CD14-positive monocyte (primary cell): ENCODE measurements around the gene ZFYVE28. TPM values are rescaled to one million over a fixed set of nuclear protein-coding genes. Genes with fewer than 3 reads are reported as not detected.

ENCODE experiments used
- DNase-seq, 3 donors: peaks; one replicate each; pipeline ENCODE4 v3.0.0-alpha.2; 2011 to 2022
- H2AFZ ChIP-seq: 2 replicates; pipeline ENCODE4 v1.6.0; 2012; ENCODE audit warnings: mild to moderate bottlenecking, low read depth, low read length, inconsistent platforms; ENCODE audit not compliant: insufficient read depth, poor library complexity, severe bottlenecking
- H3K27ac ChIP-seq, 2 donors: 1 replicate in 1 of 2; 2 replicates in 1 of 2; pipeline ENCODE4 v1.5.1; 2012 to 2013; ENCODE audit warnings: low read length in 2 of 2, control low read depth in 1 of 2, inconsistent platforms in 1 of 2, low read depth in 1 of 2, mild to moderate bottlenecking in 1 of 2
- H3K27me3 ChIP-seq, 2 donors: one replicate each; pipeline versions ENCODE4 v1.6.0 to v1.6.1; 2011 to 2013; ENCODE audit warnings: low read length in 2 of 2; ENCODE audit not compliant: control insufficient read depth in 2 of 2, insufficient read depth in 2 of 2
- H3K36me3 ChIP-seq, 2 donors: replicated peaks in 1 of 2; 1 replicate in 1 of 2; 2 replicates in 1 of 2; pipeline versions ENCODE4 v1.5.1 to v1.6.1; 2012 to 2013; ENCODE audit warnings: low read length in 2 of 2, control low read depth in 1 of 2, inconsistent platforms in 1 of 2, mild to moderate bottlenecking in 1 of 2; ENCODE audit not compliant: insufficient read depth in 2 of 2, control insufficient read depth in 1 of 2
- H3K4me1 ChIP-seq, 2 donors: 1 replicate in 1 of 2; 2 replicates in 1 of 2; pipeline versions ENCODE4 v1.5.1 to v1.6.1; 2012 to 2013; ENCODE audit warnings: low read length in 2 of 2, control low read depth in 1 of 2, inconsistent platforms in 1 of 2, mild to moderate bottlenecking in 1 of 2, moderate library complexity in 1 of 2; ENCODE audit not compliant: insufficient read depth in 2 of 2, control insufficient read depth in 1 of 2
- H3K4me2 ChIP-seq: replicated peaks from 2 replicates; pipeline ENCODE3; 2012; ENCODE audit warnings: low read length, moderate library complexity, mild to moderate bottlenecking; ENCODE audit not compliant: poor library complexity, severe bottlenecking; ENCODE audit errors: extremely low read depth
- H3K4me3 ChIP-seq, 3 experiments: fragments of 200-600 bp in 1 of 3; sonication (generic) in 1 of 3; replicated peaks in 1 of 3; 1 replicate in 2 of 3; 2 replicates in 1 of 3; pipeline ENCODE4 v1.5.1; 2011 to 2013; ENCODE audit warnings: low read length in 3 of 3, mild to moderate bottlenecking in 3 of 3, control low read depth in 2 of 3, low read depth in 2 of 3, inconsistent platforms in 1 of 3, moderate library complexity in 1 of 3
- H3K79me2 ChIP-seq: 2 replicates; pipeline ENCODE4 v1.6.0; 2012; ENCODE audit warnings: mild to moderate bottlenecking, control low read depth, inconsistent platforms, low read length, moderate library complexity; ENCODE audit not compliant: insufficient read depth
- H3K9ac ChIP-seq: 2 replicates; pipeline ENCODE4 v1.6.0; 2017; ENCODE audit warnings: low read length, mild to moderate bottlenecking; ENCODE audit not compliant: insufficient read depth, poor library complexity, severe bottlenecking
- H3K9me3 ChIP-seq, 2 donors: replicated peaks in 1 of 2; 1 replicate in 1 of 2; 2 replicates in 1 of 2; pipeline versions ENCODE4 v1.5.1 to v1.6.1; 2012 to 2013; ENCODE audit warnings: low read length in 2 of 2, control low read depth in 1 of 2; ENCODE audit not compliant: control insufficient read depth in 1 of 2, insufficient read depth in 1 of 2
- H4K20me1 ChIP-seq: 2 replicates; pipeline ENCODE4 v1.6.0; 2012; ENCODE audit warnings: mild to moderate bottlenecking, low read length, control low read depth, moderate library complexity; ENCODE audit not compliant: insufficient read depth
- H3K27ac Mint-ChIP-seq, 7 donors: one replicate each; pipeline ENCODE4 v1.8.0; 2020; ENCODE audit warnings: mild to moderate bottlenecking in 7 of 7, mixed read lengths in 7 of 7, moderate library complexity in 6 of 7, inconsistent platforms in 2 of 7
- H3K27me3 Mint-ChIP-seq, 3 donors: one replicate each; pipeline ENCODE4 v1.8.0; 2021 to 2022; ENCODE audit warnings: low read depth in 3 of 3, mild to moderate bottlenecking in 3 of 3, mixed read lengths in 3 of 3, moderate library complexity in 3 of 3, inconsistent platforms in 1 of 3
- H3K36me3 Mint-ChIP-seq, 2 donors: one replicate each; pipeline ENCODE4 v1.8.0; 2020; ENCODE audit warnings: mixed read lengths in 2 of 2, inconsistent platforms in 1 of 2, mild to moderate bottlenecking in 1 of 2
- H3K4me1 Mint-ChIP-seq: one replicate; pipeline ENCODE4 v1.8.0; 2020; ENCODE audit warnings: mild to moderate bottlenecking, mixed read lengths
- H3K4me3 Mint-ChIP-seq, 2 donors: one replicate each; pipeline ENCODE4 v1.8.0; 2020; ENCODE audit warnings: mild to moderate bottlenecking in 2 of 2, mixed read lengths in 2 of 2, moderate library complexity in 1 of 2
- H3K9me3 Mint-ChIP-seq, 7 donors: one replicate each; pipeline ENCODE4 v1.8.0; 2020 to 2022; ENCODE audit warnings: mixed read lengths in 7 of 7, mild to moderate bottlenecking in 6 of 7, moderate library complexity in 6 of 7, inconsistent platforms in 2 of 7
- WGBS: methylation state at CpG from one replicate; pipeline ENCODE4 v1.1.5; 2013; ENCODE audit warnings: missing lambda C conversion rate; ENCODE audit not compliant: insufficient coverage; 5-methylcytosine and 5-hydroxymethylcytosine counted together
- intact Hi-C, 2 donors: fragments of 100-400 bp; cut with micrococcal nuclease; formaldehyde crosslinking; loops; one replicate each; pipeline versions ENCODE4 v1.15.0 to v1.15.1; 2023
- polyA plus RNA-seq, 3 donors: library from polyadenylated mRNA; depleted of rRNA in 1 of 3; unstranded in 2 of 3; stranded (reverse) in 1 of 3; fragments of 300-500 nt in 2 of 3; fragments of >200 nt in 1 of 3; fragmentation: Illumina TruSeq in 2 of 3; gene quantifications; 1 replicate in 2 of 3; 2 replicates in 1 of 3; pipeline ENCODE4 v1.2.3, GENCODE V29; 2012 to 2021
- TF ChIP-seq, protein P1 (sequence below): fragments of 200-600 bp; IDR thresholded peaks from one replicate; pipeline ENCODE4 v1.8.0; 2022; ENCODE audit warnings: antibody characterized with exemption, mild to moderate bottlenecking

ZFYVE28 gene
- polyA plus RNA-seq, 3 donors, result 1.0 to 4.4 (median 1.1) TPM

DNA sequence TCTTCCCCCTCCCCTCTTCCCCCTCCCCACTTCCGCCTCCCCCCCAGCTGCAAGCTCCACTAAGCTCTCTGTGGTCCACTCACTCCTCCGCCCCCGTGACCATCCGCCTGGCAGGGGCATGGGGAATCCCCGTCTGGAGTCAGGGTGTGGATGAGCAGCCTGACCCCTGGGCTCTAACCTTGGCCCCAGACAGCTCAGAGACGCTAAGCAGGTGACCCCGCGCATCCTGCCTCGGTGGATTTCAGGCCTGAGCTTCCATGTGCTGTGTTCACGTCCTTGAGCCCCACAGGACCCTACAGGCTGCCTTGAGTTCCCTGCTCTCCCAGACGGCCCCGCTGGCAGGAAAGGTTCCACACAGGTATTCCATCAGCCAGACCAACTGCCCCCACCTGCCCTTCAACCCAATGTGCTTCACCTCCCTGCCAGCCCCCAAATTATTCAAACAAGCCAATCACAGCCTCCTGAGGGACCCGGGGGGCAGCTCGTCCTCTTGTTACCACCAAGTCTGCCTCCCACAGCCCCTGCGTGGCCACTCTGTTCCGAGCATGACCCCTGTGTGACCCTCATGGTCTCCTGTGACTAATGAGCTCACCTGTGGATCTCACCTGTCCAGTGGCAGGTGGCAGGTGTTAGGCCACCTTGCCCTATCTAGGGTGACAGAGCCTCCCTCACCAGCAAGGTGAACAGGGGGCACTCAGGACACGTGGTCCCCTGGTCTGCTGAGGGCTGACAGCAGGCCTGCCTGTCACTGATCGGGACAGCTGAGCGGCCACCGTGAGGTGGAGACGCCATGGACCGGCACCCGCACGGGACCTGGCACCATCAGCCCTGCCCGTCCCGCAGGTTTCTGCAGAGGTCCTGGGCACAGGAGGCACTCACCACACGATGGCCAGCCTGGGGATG, 83.4 kb downstream of the ZFYVE28 start:
- H3K27me3 ChIP-seq, result no peaks in the 10 kb centered on the region
- no peak overlapping the region for H2AFZ ChIP-seq
- DNase-seq, result peak in 1 of 3 donors; percentile 2
- Mint-ChIP-seq H3K27ac (peak overlapping the region in 1 of 7 donors; percentile 67), H3K36me3 (no peaks in the 10 kb centered on the region), H3K9me3 (peaks cover 0 to 1% (median 0%) of the 10 kb centered on the region in 7 donors), H3K27me3 (peaks cover 8 to 11% (median 9%) of the 10 kb centered on the region in 3 donors), H3K4me3 (no peak overlapping the region), H3K4me1 (peaks cover 12% of the 10 kb centered on the region)
- no peak overlapping the region for H3K9ac ChIP-seq
- TF ChIP-seq, protein P1, sequence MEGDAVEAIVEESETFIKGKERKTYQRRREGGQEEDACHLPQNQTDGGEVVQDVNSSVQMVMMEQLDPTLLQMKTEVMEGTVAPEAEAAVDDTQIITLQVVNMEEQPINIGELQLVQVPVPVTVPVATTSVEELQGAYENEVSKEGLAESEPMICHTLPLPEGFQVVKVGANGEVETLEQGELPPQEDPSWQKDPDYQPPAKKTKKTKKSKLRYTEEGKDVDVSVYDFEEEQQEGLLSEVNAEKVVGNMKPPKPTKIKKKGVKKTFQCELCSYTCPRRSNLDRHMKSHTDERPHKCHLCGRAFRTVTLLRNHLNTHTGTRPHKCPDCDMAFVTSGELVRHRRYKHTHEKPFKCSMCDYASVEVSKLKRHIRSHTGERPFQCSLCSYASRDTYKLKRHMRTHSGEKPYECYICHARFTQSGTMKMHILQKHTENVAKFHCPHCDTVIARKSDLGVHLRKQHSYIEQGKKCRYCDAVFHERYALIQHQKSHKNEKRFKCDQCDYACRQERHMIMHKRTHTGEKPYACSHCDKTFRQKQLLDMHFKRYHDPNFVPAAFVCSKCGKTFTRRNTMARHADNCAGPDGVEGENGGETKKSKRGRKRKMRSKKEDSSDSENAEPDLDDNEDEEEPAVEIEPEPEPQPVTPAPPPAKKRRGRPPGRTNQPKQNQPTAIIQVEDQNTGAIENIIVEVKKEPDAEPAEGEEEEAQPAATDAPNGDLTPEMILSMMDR, result no peak
- H4K20me1 ChIP-seq, result no peaks in the 10 kb centered on the region
- no peaks in the 10 kb centered on the region for H3K4me1 ChIP-seq
- no peaks in the 10 kb centered on the region for H3K9me3 ChIP-seq
- no peak overlapping the region for H3K27ac ChIP-seq
- no peak overlapping the region for H3K4me3 ChIP-seq
- 93% methylated on average over 24 of the region's 27 CpGs for WGBS
- H3K4me2 ChIP-seq, result no peak overlapping the region
- intact Hi-C loops, result no loop called here
- H3K36me3 ChIP-seq, result no peaks in the 10 kb centered on the region
- H3K79me2 ChIP-seq, result no peaks in the 10 kb centered on the region

DNA sequence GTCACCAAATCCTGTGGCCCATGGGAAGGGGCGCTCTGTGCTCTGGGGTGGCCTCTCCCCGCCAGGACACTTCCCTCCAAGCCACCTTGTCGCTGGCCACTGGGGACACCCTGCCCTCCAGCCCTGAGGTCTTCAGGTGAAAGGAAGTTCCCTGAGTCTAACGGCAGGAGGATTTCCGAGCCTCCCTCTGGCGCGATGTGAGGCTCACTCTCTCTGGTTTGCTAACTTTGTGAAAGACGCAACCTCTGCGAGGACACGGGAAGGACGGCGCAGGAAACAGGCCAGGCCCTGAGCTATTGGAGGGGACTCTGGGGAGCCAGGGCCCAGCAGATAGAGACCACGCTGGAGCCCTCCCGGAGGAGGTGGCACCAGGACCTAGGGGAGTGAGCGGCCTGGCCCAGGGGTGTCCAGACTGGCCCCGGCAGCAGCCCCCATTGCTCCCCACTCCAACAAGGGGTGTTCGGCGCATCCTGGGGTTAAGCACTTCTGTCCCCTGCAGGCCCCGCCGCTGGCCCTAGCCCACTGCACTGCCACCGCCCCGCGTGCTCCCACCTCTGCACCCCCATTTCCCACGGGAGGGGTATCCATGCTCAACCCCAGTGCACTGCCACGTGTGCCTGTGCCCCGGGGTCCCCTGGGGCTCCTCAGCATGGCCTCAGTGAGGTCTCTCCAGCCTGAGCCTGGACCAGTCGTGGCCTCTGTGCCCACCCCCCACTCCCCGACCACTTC, 84.4 kb downstream of the ZFYVE28 start:
- Mint-ChIP-seq H3K9me3 (peaks cover 0 to 3% (median 0%) of the 10 kb centered on the region in 7 donors), H3K27ac (peak overlapping the region in 1 of 7 donors; percentile 65), H3K36me3 (no peaks in the 10 kb centered on the region), H3K4me1 (peaks cover 12% of the 10 kb centered on the region), H3K4me3 (peak overlapping the region in 1 of 2 donors; percentile 15), H3K27me3 (peaks cover 8 to 11% (median 9%) of the 10 kb centered on the region in 3 donors)
- intact Hi-C loops, result no loop called here
- no peaks in the 10 kb centered on the region for H3K9me3 ChIP-seq
- H3K9ac ChIP-seq, result no peak overlapping the region
- no peaks in the 10 kb centered on the region for H3K27me3 ChIP-seq
- WGBS, result 69% methylated on average over 26 of the region's 28 CpGs
- TF ChIP-seq, protein P1, result no peak
- H3K4me1 ChIP-seq, result no peaks in the 10 kb centered on the region
- H2AFZ ChIP-seq, result no peak overlapping the region
- peak in 1 of 3 donors; percentile 2 for DNase-seq
- no peaks in the 10 kb centered on the region for H3K79me2 ChIP-seq
- no peaks in the 10 kb centered on the region for H3K36me3 ChIP-seq
- no peak overlapping the region for H3K4me2 ChIP-seq
- no peak overlapping the region for H3K27ac ChIP-seq
- H3K4me3 ChIP-seq, result no peak overlapping the region
- H4K20me1 ChIP-seq, result no peaks in the 10 kb centered on the region
